Measurements from ENCODE around the gene RBFA.

Gene RBFA

DNA sequence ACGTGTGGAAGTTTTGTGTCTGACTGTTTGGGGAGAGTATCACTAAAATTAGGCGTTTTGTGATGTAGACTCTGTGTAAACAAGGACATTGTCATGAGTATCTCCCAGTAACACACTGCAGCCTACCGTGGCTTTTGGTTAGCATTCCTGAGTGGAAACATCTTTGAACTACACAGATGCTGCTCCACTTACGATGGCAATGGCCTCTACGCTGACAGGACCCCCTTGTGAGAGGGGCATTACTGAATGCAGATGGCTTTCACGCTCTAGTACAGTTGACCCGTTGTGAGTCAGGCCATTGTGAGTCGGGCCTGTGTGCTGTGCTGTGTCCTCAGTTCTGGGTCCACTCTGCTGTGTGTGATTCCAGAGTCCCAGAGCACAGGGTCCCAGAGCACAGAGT is 40.5 kb downstream of the RBFA start:
- no peak for DNase-seq (ENCODE audit: low read depth in 3 of 3)

DNA sequence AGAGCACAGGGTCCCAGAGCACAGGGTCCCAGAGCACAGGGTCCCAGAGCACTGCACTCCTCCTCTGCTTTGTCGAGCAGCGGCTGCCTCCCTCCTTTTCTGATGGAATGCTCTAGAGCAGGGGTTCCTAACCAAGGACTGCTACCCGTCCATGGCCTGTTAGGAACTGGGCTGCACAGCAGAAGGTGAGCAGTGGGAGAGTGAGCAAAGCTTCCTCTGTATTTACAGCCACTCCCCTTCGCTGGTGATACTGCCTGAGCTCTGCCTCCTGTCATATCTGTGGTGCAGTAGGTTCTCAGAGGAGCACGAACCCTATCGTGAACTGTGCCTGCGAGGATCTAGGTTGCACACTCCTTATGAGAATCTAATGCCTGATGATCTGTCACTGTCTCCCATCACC is 41.7 kb downstream of the RBFA start:
- no peak for DNase-seq (ENCODE audit: low read depth in 3 of 3)

DNA sequence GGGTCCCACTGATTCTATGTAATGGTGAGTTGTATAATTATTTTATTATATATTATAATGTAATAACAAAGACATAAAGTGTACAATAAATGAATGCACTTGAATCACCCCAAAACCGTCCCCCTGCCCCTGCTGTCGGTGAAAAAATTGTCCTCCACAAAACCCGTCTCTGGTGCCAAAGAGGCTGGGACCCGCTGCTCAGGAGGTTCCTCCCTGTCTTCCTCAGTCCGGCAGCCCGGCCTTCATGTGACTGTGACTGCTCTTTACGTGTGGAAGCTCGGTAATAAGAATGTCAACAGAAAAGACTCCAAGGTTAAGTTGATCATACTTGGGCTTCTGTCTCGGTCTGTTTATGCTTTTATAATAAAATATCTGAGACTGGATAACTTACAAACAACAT is 42.1 kb downstream of the RBFA start:
- DNase-seq (ENCODE audit: low read depth in 3 of 3): no peak

DNA sequence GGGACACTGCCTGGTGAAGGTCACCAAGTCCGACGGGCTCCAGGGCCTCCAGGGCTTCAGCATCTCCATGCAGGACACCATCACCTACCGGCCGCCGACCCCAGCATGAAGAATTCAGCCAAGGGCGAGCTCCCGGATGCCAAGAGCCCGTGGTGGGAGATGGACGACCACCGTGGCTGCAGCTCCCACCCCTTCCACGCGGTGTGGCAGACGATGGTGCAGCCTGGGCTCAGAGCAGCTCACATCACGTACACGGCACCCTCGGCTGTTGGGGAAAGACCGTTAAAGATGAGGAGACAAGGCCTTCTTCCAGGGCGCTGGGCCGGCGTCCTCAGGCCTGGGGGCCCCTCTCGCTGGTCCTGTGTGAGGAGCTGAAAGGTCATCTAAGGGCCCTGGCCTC is 43.6 kb downstream of the RBFA start:
- DNase-seq (ENCODE audit: low read depth in 3 of 3): no peak

Measured in stimulated activated CD4-positive, alpha-beta T cell treated with anti-CD3 and anti-CD28 coated beads, TNF-alpha, amount 100 ng/mL, for 4 hours (primary cell).